ENCODE data around the gene BPTF.
"Not testable (repeated sequence)": the region's sequence is repeated elsewhere in the genome, so short reads cannot be mapped to it uniquely, and the experiment has no call there.

DNA sequence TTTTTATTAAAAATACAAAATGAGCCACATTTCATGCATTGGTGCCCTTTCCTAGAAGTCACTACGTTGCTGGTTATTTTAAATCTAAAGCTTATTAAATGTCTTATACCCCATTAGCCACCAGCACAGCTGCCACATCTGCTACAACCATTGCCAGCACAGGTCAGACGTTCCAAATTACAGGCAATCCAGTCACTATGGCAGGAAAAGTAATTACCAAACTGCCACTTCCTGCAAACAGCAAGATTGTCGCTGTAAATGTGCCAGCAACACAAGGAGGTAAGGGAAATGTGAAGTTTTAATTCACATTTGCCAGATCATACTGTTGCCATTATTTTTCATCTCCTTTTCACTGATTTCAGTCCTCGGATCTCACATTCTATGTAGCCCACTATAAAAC is 103.5 kb downstream of the BPTF start:
- TF ChIP-seq, protein P1, sequence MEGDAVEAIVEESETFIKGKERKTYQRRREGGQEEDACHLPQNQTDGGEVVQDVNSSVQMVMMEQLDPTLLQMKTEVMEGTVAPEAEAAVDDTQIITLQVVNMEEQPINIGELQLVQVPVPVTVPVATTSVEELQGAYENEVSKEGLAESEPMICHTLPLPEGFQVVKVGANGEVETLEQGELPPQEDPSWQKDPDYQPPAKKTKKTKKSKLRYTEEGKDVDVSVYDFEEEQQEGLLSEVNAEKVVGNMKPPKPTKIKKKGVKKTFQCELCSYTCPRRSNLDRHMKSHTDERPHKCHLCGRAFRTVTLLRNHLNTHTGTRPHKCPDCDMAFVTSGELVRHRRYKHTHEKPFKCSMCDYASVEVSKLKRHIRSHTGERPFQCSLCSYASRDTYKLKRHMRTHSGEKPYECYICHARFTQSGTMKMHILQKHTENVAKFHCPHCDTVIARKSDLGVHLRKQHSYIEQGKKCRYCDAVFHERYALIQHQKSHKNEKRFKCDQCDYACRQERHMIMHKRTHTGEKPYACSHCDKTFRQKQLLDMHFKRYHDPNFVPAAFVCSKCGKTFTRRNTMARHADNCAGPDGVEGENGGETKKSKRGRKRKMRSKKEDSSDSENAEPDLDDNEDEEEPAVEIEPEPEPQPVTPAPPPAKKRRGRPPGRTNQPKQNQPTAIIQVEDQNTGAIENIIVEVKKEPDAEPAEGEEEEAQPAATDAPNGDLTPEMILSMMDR (IDR thresholded peaks at IDR 0.05 in 4 of 5, conservative IDR thresholded peaks at IDR 0.05 in 1 of 5), result not testable (repeated sequence)
- TF ChIP-seq POLR2A (IDR thresholded peaks at IDR 0.05), result not testable (repeated sequence)
